Heart left ventricle (tissue), 16 donors: Measurements from ENCODE around the gene PP2D1. TPM values are rescaled to one million over a fixed set of nuclear protein-coding genes. Genes with fewer than 3 reads are reported as not detected.

ENCODE experiments used
- ATAC-seq, 4 donors: fragments of 200-7000 bp; cut with Tn5 transposase; one replicate each; pipeline ENCODE4 v1.9.1; 2020 to 2022; ENCODE audit warnings: moderate library complexity in 4 of 4, mild to moderate bottlenecking in 3 of 4, moderate number of reproducible peaks in 1 of 4
- DNase-seq, 5 donors: peaks; one replicate each; pipeline ENCODE4 v3.0.0-alpha.2; 2020
- H3K27ac ChIP-seq, 12 donors: fragments of 200-600 bp; sonication (generic) in 4 of 12; one replicate each; pipeline versions ENCODE4 v1.5.0 to v1.8.0; 2016 to 2022; ENCODE audit warnings: mild to moderate bottlenecking in 2 of 12
- H3K27me3 ChIP-seq, 9 donors: fragments of 200-600 bp; sonication (generic) in 2 of 9; one replicate each; pipeline versions ENCODE4 v1.5.1 to v1.8.0; 2016 to 2022; ENCODE audit warnings: mild to moderate bottlenecking in 3 of 9
- H3K36me3 ChIP-seq, 9 donors: fragments of 200-600 bp; sonication (generic) in 2 of 9; one replicate each; pipeline versions ENCODE4 v1.5.0 to v1.8.0; 2018 to 2022; ENCODE audit warnings: mild to moderate bottlenecking in 2 of 9
- H3K4me1 ChIP-seq, 12 donors: fragments of 200-600 bp; sonication (generic) in 4 of 12; one replicate each; pipeline versions ENCODE4 v1.5.0 to v1.8.0; 2016 to 2022; ENCODE audit warnings: mild to moderate bottlenecking in 3 of 12
- H3K4me3 ChIP-seq, 12 donors: fragments of 200-600 bp; sonication (generic) in 4 of 12; one replicate each; pipeline versions ENCODE4 v1.5.0 to v1.8.0; 2017 to 2022; ENCODE audit warnings: mild to moderate bottlenecking in 9 of 12, moderate library complexity in 4 of 12
- H3K9me3 ChIP-seq, 12 donors: fragments of 200-600 bp; sonication (generic) in 4 of 12; one replicate each; pipeline versions ENCODE4 v1.5.0 to v1.8.0; 2016 to 2022; ENCODE audit warnings: mild to moderate bottlenecking in 1 of 12
- POLR2A ChIP-seq, 2 donors: fragments of 450-650 bp; IDR thresholded peaks; one replicate each; pipeline ENCODE4 v1.6.1; 2017; ENCODE audit warnings: antibody characterized with exemption in 2 of 2, mild to moderate bottlenecking in 2 of 2, moderate library complexity in 2 of 2
- WGBS, 4 donors: extraction: QIAGEN DNeasy Blood & Tissue Kit in 2 of 4; methylation state at CpG; one replicate each; pipeline versions ENCODE4 v1.1.5 to v1.1.7; 2013 to 2018; 5-methylcytosine and 5-hydroxymethylcytosine counted together
- intact Hi-C, 10 donors: fragments of 100-400 bp; cut with DNase I; formaldehyde crosslinking; loops; one replicate each; pipeline versions ENCODE4 v1.11.1 to v1.14.2; 2022
- polyA plus RNA-seq, 2 donors: library from polyadenylated mRNA; stranded (reverse); fragments of 200-250 nt; gene quantifications; one replicate each; pipeline ENCODE4 v1.2.3, GENCODE V29; 2013
- total RNA-seq, 9 donors: library from RNA; depleted of rRNA in 2 of 9; stranded (reverse); fragments of >200 nt in 2 of 9; fragmentation: NEBNext Ultra II Directional in 3 of 9; extraction: Animal tissue kit (Norgen Biotek cat#: 25700) in 3 of 9; gene quantifications; one replicate each; pipeline versions ENCODE4 v1.1.0 to v1.2.4, GENCODE V29; 2016 to 2023
- TF ChIP-seq, protein P1 (sequence below), 12 donors: fragments of 200-600 bp; sonication (generic) in 4 of 12; IDR thresholded peaks; one replicate each; pipeline versions ENCODE4 v1.5.0 to v1.8.0; 2018 to 2022; ENCODE audit warnings: antibody characterized with exemption in 12 of 12, mild to moderate bottlenecking in 5 of 12
- donor health status: ischemic (EF 13 %, LVEDD 7.1; RV severe dilation, severe dysfunction).
- donor health status: healthy with polysubstance abuse.
- donor health status: DM: no; HTN: yes; CAD: no.
- donor health status: DM: no; HTN: no; CAD: no.
- donor health status: ischemic (EF 25% LVEDD 6.9; RV normal size, moderate dysfunction).
- donor health status: ischemic (EF 25% LVEDD 5.7; RV mildly dilated, moderate dysfunction).
- donor health status: healthy.
- donor health status: DM: yes; HTN: yes; CAD: no.
- donor health status: ischemic (EF 35%, LVEDD 5.7; RV mildly dilated, moderate dysfunction).
- donor health status: nonischemic (EF 11% LVEDD 7.7; RV severe dilation, severe dysfunction).
- donor health status: DM: yes; HTN: yes; CAD: no.
- donor health status: PGD.
- donor health status: ischemic (EF 29% LVEDD 5.4; RV normal size, mild dysfunction).
- donor health status: nonischemic (EF 23%, LVEDD 6.1; RV moderate dilation, normal function).

PP2D1 gene
- total and polyA plus RNA-seq, 11 donors = not detected

DNA sequence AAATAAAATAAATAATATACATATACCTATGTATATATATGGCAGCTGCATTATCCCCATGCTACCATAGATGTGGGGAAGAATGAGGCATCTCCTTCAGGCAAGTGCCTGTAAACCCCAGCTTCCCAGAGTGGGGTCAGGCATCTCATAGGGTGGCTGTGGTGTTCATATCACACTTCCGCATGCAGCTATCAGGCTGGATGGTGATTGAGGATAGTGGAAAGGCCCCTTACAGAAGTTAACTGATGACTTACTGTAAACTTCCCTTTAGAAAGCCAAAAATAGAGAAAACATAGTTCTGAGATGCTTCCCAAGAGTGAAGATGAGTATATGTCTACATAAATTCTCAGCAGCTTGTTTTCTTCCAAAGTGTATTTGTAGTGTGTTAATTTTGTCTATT lies 3.5 kb upstream of the PP2D1 start:
- no peak for TF ChIP-seq POLR2A (IDR thresholded peaks at IDR 0.05)
- TF ChIP-seq, protein P1, sequence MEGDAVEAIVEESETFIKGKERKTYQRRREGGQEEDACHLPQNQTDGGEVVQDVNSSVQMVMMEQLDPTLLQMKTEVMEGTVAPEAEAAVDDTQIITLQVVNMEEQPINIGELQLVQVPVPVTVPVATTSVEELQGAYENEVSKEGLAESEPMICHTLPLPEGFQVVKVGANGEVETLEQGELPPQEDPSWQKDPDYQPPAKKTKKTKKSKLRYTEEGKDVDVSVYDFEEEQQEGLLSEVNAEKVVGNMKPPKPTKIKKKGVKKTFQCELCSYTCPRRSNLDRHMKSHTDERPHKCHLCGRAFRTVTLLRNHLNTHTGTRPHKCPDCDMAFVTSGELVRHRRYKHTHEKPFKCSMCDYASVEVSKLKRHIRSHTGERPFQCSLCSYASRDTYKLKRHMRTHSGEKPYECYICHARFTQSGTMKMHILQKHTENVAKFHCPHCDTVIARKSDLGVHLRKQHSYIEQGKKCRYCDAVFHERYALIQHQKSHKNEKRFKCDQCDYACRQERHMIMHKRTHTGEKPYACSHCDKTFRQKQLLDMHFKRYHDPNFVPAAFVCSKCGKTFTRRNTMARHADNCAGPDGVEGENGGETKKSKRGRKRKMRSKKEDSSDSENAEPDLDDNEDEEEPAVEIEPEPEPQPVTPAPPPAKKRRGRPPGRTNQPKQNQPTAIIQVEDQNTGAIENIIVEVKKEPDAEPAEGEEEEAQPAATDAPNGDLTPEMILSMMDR (IDR thresholded peaks at IDR 0.05) = no peak
- DNase-seq = no peak
- Histone ChIP-seq H3K27ac (no peak overlapping the region), H3K4me1 (no peaks in the 10 kb centered on the region), H3K36me3 (no peaks in the 10 kb centered on the region), H3K9me3 (no peaks in the 10 kb centered on the region), H3K4me3 (no peak overlapping the region), H3K27me3 (no peaks in the 10 kb centered on the region)
- intact Hi-C loops = no loop called here
- no peak for ATAC-seq
- 86 to 100% (median 90%) methylated on average over 1 of the region's 1 CpG for WGBS, 4 donors

DNA sequence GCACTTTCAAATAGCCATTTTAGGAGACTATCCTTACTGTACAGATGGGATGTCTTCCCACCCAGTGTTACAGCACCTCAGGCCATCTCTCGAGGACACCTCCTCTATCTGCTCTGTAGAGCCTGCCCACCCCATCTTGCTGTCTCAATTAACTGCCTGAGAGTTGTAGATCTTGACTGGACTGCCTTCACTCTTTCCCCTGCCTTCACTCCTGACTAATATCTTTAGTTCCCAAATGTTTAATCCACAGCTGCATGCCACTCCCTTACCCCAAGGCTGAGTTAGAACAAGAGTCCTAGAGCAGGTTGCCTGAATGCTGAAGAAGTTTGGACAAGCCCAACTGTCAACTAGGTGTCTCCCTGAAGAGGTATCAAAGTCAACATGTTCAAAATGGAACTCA lies 1.3 kb upstream of the PP2D1 start:
- Histone ChIP-seq H3K9me3 (no peaks in the 10 kb centered on the region), H3K27ac (no peak overlapping the region), H3K36me3 (no peaks in the 10 kb centered on the region), H3K27me3 (no peaks in the 10 kb centered on the region), H3K4me1 (no peaks in the 10 kb centered on the region), H3K4me3 (no peak overlapping the region)
- DNase-seq (no peak), ATAC-seq (no peak)
- intact Hi-C loops = no loop called here
- TF ChIP-seq POLR2A (IDR thresholded peaks at IDR 0.05) = no peak
- TF ChIP-seq, protein P1 (IDR thresholded peaks at IDR 0.05) = no peak
- WGBS, 4 donors = 82 to 92% (median 88%) methylated on average over 1 of the region's 1 CpG

DNA sequence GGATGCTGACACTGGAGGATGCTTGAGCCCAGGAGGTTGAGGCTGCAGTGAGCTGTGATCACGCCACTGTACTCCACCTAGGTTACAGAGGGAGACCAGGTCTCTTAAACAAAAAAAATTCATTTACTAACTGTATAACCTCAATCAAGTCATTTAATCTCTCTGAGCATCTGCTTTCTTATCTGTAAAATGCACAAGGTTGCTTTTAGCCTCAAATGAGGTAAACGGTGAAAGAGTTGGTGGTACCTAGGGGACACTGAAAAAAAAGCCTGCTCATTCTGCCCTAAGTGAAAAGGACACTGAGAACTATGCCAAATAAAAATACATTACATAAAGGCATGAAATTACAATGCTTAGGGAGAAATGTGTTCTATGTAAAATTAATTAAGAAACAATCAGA lies 3.4 kb downstream of the PP2D1 start:
- H3K4me1 ChIP-seq = no peaks in the 10 kb centered on the region
- ATAC-seq (no peak), DNase-seq (no peak)
- intact Hi-C loops = no loop called here
- 81 to 82% (median 81%) methylated on average over 2 of the region's 2 CpGs for WGBS, 4 donors
- no peak for TF ChIP-seq POLR2A (IDR thresholded peaks at IDR 0.05)
- TF ChIP-seq, protein P1 (IDR thresholded peaks at IDR 0.05) = no peak
- H3K36me3 ChIP-seq = no peaks in the 10 kb centered on the region
- H3K27me3 ChIP-seq = no peaks in the 10 kb centered on the region
- no peak overlapping the region for H3K27ac ChIP-seq
- no peak overlapping the region for H3K4me3 ChIP-seq
- H3K9me3 ChIP-seq = no peaks in the 10 kb centered on the region

DNA sequence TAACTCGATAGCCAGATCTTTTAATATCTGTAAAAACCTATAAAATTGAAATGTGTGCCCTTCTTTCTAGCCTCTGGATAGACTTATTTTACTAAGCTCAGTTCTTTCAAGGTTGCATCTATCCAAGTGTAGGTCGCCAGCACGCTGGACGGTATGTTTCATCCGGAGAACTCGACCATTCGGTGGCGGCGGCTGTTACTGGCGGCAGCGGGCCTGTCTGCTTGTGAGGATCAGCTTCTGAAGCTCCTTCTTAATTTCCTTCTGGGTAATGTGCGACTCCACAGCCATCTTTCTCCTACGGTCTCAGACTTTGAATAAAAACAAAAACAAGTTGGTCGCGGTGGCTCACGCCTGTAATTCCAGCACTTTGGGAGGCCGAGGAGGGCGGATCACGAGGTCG lies 4.1 kb downstream of the PP2D1 start:
- H3K27ac ChIP-seq = no peak overlapping the region
- no peaks in the 10 kb centered on the region for H3K27me3 ChIP-seq
- WGBS, 4 donors = 95 to 98% (median 97%) methylated on average over 20 of the region's 20 CpGs
- H3K36me3 ChIP-seq = no peaks in the 10 kb centered on the region
- ATAC-seq (no peak), DNase-seq (no peak)
- intact Hi-C loops = no loop called here
- H3K9me3 ChIP-seq = no peaks in the 10 kb centered on the region
- H3K4me3 ChIP-seq = no peak overlapping the region
- TF ChIP-seq, protein P1 (IDR thresholded peaks at IDR 0.05) = no peak
- TF ChIP-seq POLR2A (IDR thresholded peaks at IDR 0.05) = no peak
- no peaks in the 10 kb centered on the region for H3K4me1 ChIP-seq
